GM21526 (cell line): ENCODE data around the gene SETX.
A peak's percentile ranks its signal among the peaks of the same experiment; 100 is the strongest.

ENCODE experiments used
- ATAC-seq: cut with Tn5 transposase; IDR thresholded peaks from one replicate; pipeline ENCODE4 v1.9.1; 2021; ENCODE audit warnings: moderate library complexity; ENCODE audit not compliant: unreplicated experiment, low FRiP score

Gene SETX

DNA sequence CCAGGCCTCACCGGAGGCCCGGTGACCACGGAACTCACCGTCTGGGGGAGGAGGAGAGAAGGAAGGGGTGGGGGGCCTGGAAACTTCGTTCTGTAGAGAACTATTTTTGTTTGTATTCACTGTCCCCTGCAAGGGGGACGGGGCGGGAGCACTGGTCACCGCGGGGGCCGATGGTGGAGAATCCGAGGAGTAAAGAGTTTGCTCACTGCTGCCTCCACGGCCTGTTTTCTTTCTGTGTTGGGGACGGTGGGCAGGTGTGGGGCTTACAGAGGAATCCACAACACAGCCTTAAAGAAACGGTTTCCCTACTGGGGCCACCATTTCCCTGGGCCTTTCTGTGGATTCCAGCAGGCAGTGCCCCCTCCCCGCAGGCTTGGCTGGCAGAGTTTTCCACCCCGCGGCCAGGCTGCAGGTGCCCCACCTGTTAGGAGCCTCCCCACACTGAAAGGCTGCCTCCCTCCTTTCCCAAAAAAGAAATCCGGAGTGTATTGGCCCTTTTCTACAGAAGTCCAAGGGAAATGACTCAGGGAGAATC is 112.1 kb downstream of the SETX start:
- ATAC-seq: no peak

DNA sequence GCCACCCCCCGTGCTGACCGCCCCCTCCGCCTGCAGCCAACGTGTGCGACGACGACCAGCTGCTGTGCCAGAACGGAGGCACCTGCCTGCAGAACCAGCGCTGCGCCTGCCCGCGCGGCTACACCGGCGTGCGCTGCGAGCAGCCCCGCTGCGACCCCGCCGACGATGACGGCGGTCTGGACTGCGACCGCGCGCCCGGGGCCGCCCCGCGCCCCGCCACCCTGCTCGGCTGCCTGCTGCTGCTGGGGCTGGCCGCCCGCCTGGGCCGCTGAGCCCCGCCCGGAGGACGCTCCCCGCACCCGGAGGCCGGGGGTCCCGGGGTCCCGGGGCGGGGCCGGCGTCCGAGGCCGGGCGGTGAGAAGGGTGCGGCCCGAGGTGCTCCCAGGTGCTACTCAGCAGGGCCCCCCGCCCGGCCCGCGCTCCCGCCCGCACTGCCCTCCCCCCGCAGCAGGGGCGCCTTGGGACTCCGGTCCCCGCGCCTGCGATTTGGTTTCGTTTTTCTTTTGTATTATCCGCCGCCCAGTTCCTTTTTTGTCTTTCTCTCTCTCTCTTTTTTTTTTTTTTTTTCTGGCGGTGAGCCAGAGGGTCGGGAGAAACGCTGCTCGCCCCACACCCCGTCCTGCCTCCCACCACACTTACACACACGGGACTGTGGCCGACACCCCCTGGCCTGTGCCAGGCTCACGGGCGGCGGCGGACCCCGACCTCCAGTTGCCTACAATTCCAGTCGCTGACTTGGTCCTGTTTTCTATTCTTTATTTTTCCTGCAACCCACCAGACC is 112.8 kb downstream of the SETX start:
- no peak for ATAC-seq

DNA sequence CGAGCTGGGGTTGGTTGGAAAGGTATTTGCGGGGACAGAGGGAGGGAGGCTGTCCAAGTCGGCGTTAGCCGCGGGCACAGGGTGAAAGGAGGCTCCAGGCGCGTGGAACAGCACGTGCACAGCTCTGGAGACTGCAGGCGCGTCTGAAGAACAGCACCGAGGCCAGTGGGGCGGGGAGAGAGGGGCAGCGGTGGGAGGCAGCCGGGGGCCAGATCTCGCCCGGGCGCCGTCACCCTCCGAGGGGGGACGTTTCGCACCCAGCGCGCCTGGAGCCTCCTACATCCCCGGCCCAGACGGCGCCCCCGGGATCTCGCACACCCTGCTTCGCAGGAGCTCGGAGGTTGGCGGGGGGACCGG is 113.3 kb downstream of the SETX start:
- ATAC-seq: no peak

DNA sequence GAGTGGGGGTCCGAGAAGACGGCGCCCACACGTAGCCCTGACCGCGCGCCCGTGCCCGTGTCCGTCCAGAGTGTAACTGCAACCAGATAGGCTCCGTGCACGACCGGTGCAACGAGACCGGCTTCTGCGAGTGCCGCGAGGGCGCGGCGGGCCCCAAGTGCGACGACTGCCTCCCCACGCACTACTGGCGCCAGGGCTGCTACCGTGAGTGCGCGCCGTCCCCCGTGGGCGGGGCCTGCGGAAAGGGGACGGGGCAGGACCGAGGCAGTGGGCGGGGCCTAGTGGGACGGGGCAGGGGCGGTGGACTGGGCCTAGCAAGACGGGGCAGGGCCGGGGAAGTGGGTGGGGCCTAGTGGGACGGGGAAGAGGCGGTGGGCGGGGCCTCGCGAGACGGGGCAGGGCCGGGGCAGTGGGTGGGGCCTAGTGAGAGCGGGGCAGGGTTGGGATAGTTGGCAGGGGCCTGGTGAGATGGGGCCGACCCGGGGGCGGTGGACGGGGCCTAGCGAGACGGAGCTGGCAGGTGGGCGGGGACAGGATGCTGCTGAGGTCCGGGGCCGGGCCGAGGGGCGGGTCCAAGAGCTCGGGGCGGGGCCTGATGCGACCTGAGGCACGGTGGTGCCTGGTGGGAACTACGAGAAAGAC is 113.8 kb downstream of the SETX start:
- ATAC-seq: peak; percentile 71

DNA sequence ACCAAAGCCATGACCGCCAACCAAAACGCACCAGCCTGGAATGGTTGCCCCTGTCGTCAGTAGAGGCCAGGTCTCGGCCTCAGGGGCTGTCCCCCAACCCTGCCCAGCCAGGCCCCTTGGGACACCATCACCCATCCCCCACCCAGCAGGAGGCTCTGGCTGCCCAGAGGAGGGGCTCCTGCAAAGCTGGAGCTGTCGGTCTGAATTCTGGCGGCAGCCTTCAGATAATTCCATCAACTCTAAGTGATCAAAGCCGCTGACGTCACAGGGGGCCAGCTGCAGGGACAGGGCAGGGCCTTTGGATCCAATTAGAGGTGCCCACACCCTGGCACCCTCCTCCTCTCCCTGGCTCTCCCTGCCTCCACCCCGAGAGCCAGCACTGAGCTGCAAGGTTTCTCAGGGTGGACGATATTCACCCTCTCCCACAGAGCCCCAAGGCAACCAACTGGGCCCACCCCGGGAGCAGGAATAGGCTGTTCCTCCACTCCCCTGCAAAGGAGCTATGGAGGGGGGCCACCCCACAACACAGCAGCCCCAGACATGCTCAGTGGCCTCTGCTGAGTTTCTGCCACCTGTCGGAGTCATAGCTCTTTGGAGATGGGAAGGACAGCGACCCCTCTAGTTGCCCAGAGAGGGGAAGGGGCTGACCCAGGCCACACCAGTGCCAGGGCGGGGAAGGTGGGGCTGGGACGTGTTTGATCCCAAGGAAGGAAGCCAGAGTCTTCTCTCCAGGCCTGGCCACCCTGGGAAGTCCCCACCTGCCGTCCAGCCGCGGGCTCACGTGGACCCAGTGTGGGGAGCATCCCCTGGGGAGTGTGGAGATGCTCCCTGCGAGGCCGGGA is 114.6 kb downstream of the SETX start:
- no peak for ATAC-seq

DNA sequence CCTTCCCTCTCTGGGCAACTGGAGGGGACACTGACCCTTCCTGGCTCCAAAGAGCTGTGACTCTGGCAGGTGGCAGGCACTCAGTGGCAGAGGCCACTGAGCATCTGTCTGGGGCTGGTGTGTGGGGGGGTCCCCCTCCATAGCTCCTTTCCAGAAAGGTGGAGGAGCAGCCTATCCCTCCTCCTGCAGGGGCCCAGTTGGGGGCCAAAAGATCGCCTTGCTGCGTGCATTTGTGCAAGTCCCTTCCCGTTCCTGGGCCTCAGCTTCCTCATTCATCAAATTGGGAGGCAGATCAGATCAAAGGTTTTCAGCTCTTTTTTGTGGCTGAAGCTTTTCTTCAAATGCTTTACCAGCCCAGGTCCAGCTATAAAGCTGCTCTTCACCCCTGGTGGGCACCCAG is 115.3 kb downstream of the SETX start:
- no peak for ATAC-seq

DNA sequence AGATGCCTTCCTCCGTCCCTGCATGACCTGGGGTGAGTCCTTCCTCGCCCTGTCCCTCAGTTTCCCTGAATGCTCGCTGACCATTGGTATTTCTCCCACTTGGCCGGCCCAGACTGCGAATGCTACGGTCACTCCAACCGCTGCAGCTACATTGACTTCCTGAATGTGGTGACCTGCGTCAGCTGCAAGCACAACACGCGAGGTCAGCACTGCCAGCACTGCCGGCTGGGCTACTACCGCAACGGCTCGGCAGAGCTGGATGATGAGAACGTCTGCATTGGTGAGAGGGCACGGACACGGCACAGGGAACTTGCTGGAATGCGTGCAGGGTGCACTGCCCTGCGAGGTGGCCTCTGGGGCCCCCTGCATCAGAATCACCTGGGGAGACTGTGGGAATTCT is 115.8 kb downstream of the SETX start:
- ATAC-seq: no peak

DNA sequence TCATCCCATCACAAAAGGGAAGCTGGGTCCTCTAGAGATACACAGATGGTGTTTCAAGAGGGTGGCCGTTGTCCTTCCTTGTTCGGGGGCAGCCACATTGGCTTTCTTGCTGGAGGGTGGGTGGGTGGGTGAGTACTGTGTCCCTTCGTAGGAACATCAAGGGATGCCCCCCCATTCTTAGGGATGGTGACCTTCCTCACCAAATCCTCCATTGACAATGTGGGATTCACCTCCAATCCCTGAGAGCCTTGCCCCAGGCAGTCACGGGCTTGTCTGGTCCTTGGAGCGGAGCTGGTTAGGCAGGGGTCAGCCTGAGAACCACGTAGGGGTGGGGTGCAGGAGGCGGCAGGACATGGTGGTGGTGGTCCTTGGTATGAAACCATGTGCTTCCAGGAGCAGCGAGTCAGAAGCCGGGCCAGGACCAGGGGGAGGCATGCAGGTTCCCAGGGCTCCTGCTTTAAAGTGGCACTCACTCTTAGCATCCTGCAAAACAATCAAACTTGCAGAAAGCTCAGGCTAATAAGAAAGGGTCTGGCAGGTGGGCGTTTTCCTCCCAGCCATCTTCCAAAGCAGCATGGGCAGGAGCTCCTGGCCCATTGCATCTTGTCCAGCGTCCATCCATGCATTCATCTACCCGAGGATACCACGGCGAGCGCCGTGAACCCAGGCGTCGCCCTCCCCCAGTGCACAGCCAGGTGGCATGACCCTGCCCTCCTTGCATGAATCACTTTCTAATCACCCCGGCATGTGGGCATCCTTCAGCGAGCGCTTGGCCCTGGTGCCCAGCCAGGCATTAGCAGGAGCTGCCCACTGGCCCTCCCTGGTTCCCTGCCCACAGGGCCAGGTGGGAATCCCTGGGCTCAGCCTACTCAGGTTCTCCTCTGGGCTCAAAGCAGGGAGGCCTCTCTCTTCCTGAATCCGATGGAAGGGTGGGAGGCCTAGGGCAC is 116.5 kb downstream of the SETX start:
- no peak for ATAC-seq

DNA sequence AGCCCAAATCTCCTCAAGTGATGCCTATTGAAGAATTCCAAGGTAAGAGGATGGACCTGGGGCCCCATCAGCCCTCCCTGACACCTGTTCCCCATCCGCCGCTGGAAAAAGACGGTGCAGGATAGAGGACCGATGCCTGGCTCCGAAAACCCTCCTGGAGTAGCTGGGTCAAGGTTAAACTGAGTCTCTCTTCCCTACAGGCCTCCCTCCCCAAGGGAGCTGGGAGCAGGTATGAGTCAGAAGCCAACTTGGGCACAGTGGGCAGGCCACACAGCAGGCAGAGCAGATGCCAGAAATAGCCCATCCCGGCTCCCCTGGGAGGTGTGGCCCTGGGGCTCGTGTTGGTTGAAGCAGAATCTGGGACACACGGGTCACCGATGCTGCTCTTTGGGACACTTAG is 117.3 kb downstream of the SETX start:
- ATAC-seq: no peak

DNA sequence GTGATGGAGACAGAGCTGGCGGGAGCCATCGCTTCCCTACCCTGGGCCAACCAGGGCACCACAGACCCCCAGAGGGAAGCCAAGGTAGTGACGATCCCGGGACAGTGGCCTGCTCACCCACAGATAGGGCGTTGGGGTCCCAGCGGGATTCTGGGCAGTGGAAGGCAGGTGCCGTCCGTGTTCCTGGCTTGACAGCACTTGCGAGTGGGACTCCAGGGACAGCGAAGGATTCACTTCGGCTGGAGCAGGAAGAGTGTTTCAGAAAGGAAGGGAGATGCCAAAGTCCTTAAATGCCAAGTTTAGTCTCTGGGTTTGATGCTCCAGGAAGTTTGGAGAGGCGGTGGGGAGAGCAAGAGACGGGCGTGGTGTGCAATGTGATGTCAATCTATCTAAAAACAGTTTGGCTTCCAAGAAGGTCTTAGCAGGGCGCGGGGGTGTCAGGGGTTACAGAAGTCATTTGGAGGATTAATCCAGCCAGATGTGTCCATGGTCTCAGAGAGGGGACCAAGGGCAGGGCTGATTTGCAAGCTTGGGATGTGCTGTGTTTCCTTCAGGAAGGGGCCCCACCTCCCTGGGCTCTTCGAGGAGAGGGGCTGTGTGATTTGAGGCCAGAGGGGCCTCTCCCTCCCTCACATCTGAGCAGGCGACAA is 118.0 kb downstream of the SETX start:
- ATAC-seq: no peak

DNA sequence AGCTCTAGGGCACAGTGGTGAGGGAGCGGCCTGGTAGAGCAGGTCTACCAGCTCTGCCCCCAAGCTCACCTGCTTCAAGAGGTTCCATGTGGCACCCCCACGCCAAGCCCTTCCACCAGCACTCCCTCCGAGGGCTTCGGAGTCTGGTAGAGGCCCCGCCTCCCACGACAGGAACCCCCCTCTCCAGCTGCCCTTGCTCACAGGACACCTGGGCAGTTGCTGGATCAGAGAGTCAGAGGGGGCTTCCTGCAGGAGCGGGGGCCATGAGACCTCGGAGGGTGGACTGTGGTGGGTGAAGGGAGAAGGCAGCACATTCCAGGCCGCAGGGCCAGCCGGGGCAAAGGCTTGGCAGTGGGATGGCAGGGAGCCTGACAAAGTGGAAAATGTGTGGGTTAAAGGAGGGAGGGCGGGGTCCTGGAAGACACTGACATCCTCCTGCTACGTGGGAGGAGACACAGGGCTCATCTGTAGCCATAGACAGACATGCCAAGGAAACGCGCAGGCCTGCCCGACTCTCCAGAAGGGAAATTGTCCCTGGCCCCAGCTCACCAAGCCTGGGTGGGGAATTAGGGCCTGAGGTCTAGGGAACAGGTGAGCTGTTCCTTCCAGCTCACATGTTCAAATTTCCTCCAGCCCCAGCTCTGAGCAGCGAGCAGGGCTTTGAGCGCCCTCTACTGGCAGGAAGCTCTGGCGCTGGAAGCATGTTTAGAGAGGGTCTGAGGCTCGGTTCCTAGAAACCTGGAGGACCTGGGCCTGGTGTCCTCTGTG is 118.7 kb downstream of the SETX start:
- no peak for ATAC-seq

DNA sequence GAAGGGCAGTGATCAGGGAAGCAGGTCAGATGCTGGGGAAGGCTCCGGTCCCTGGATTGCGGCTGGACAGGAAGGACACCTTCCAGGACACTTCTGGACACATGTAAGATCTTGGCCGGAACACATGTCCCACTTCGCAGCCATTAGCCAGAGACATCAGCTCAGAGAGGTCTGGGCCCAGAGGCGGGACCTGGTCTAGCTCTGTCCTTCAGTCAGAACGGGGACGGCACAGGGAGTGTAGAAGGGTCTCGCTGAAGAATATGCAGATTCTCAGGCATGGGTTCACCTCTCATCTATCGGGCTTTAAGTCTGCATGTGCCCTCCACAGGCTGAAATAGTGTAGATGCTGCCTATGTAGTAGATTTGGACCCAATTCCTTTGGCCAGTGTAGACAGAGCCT is 119.7 kb downstream of the SETX start:
- ATAC-seq: no peak

DNA sequence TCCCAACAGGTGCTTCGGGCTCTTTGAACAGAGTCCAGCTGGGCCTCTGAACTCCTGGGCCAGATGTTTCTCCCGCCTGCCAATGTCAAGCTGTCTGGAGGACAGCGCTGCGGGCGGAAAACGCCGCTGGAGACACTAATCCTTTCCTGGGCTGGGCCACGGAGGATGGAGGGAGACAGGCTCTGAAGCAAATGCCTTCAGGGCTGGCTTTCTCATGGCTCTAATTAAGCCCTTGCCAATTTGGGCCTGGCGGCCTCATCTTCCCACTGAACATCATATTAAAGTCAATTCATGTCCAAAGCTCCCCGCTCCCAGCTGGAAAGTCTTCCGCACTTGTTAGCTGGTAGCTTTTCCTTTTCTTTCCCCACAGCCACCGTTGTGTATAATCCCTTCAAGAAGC is 120.3 kb downstream of the SETX start:
- no peak for ATAC-seq

DNA sequence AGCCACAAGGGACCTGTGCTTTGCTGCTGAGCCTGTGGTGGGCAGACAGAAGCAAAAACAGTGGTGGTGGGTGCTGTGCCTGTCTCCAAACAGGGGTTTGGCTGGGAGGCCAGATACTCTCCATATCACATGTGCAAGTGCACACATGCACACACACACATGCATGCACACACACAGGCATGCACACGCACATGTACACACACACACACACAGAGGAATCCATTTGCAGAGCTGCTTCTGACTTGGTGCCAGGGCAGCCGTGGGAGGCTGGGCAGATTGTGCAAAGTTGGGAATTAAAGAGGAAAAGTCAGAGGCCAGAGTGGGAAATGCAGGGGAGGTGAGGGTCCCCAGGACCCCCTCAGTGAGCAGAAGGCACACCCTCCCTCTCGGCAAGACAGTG is 121.6 kb downstream of the SETX start:
- no peak for ATAC-seq

DNA sequence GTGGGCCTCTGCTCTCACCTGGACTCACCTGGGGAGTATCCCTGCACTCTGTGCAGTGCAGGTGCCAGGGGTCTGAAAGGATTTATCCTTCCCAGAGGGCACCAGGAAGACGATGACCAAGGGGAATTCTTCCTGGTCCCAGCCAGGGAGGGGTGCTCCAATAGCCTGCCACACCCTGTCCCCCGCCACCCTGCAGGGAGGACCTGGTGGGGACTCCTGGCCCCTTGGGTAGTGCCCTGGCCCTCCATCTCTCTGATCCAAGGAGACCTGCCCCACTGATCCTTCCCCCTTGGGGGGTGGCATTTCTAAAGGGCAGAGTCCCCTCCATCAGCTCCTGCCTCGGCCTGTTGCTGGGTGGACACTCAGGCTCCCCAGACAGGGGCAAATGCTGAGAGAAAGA is 122.3 kb downstream of the SETX start:
- no peak for ATAC-seq

DNA sequence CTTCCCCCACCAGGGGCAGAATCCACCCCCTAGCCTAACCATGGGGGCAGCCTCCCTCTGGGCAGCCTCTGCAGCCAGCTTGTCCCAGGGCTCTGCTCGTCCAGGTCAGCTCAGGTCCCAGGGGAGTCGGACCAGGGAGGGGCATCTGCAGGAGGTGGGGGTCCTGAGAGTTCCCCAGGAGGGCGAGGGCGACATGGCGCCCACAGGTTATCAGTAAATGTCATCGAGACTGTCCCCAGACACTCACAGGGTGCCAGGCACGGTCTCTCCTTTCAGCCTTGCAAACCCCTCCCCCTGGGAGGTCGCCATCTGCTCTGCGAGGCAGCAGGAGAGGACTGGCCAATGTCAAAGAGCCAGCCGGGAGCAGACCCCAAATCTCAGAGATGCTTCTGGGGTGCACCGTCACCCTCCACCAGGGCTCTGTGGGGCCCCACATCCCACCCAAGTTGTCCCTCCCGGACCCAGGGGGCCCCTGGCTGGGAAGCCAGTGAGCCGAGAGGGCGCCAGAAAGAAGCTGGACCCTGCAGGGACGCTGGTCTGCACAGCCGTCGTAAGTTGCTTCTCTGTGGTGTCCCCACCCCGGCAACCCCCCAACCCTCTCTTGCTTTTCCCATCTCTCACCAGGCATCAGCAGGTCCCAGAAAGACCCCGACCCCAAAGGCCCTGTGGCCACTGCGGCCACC is 123.6 kb downstream of the SETX start:
- no peak for ATAC-seq

DNA sequence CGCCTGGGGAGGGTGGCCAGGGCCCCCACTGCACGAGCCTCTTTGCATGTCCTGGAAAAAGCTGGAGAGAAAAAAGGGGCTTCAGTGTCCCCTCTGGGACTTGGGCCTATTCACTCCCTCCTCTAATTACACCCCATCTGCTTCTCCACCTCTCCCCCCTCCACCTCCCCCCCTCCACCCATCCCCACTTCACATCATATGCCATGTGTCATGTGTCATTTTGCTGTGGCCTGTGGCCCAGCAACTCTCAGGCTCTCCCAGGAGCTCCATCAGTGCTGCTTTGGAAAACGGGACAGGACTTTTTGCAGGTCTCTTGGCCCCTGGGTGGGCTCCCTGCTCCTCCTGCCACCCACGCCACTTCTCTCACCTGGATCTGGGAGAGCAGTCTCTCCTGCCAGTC is 124.2 kb downstream of the SETX start:
- ATAC-seq: no peak

DNA sequence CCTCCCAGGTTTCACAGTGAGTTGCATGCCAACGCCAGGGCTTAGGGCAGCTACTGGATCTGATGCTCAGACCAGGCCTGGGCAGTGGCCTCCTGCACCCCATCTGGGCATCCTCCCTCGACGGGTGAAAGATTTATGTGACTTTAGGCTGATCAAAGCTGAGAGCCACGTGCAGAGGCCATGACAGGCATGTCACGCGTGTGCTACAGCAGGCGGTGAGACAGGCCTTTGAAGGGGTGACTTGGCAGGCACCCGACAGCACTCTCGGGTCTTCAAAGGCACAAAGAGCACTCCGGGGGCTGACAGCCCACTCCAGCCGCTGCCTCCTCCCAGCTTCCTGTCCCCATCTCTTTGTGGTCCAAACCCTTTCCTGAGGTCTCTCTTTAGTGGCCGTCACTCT is 126.7 kb downstream of the SETX start:
- ATAC-seq: no peak
